ENCODE measurements around the gene GIPC2. TPM values are rescaled to one million over a fixed set of nuclear protein-coding genes. Genes with fewer than 3 reads are reported as not detected.

The GIPC2 gene
- total and polyA plus RNA-seq, 2 donors (not counting 3 experiments of a cell fraction or from before 2014, with no cell fraction given), result 2.8 to 9.6 TPM

- no peak for TF ChIP-seq FOS (IDR thresholded peaks at IDR 0.05; ENCODE audit: borderline replicate concordance, insufficient read depth, low read length)
- no peak for TF ChIP-seq POLR2A (IDR thresholded peaks at IDR 0.05; ENCODE audit: low read depth, low read length)
- no peak for TF ChIP-seq MYC (IDR thresholded peaks at IDR 0.05; ENCODE audit: low read depth, low read length)
- TF ChIP-seq MAX (IDR thresholded peaks at IDR 0.05; ENCODE audit: insufficient read depth, insufficient read length), result no peak
- no peak for TF ChIP-seq GATA2 (IDR thresholded peaks at IDR 0.05; ENCODE audit: insufficient read depth, insufficient read length, low read depth, low read length)
- TF ChIP-seq POLR2AphosphoS5 (IDR thresholded peaks at IDR 0.05; ENCODE audit: insufficient read depth, low read depth, low read length), result no peak
- no peak for TF ChIP-seq CTCF (IDR thresholded peaks at IDR 0.05; ENCODE audit: extremely low read depth in 1 of 2, insufficient read depth in 1 of 2, low read depth in 1 of 2, low read length in 2 of 2)
- no peak for TF ChIP-seq JUN (IDR thresholded peaks at IDR 0.05; ENCODE audit: borderline replicate concordance, insufficient read depth, insufficient read length, low read depth)
- TF ChIP-seq EZH2 (IDR thresholded peaks at IDR 0.05; ENCODE audit: borderline replicate concordance, low read depth, low read length, severe bottlenecking), result no peak
- no TSS peak for BruUV-seq (replicated peaks)
These were observed 47.8 kb downstream of the GIPC2 start for GRCh38 chr1:78093560-78093959.

More at GRCh38 chr1:78093560-78093959, 47.8 kb downstream of the GIPC2 start:
- H3K4me1 ChIP-seq (ENCODE audit: control insufficient read depth, extremely low read depth, insufficient read depth, low read length), result peaks cover 45% of the 10 kb centered on the region
- H3K27me3 ChIP-seq (ENCODE audit: control insufficient read depth in 2 of 2, insufficient read depth in 2 of 2, low read length in 2 of 2), result no peaks in the 10 kb centered on the region
- FAIRE-seq (no peak), DNase-seq (ENCODE audit: low read depth, low spot score) (no peak)
- dilution Hi-C loops (cut with MboI; ENCODE audit: extremely low pct_ligation_motif_present, low sequenced_read_pairs), result no loop called here
- CTCF ChIA-PET, result interaction anchor here (1.1 kb wide), 1 partner anchor 54 kb away, joined by 3 read pairs; no protein-coding TSS in a partner anchor
- POLR2A ChIA-PET, result no interaction called here
- H3K9me3 ChIP-seq (replicated peaks; ENCODE audit: control insufficient read depth, insufficient read depth, low read length), result no peaks in the 10 kb centered on the region
- no peaks in the 10 kb centered on the region for H3K9me1 ChIP-seq (replicated peaks; ENCODE audit: control insufficient read depth, extremely low read depth, insufficient read depth, low read length)
- H3K27ac ChIP-seq (ENCODE audit: insufficient read depth, low read depth, low read length), result no peak overlapping the region
- no peaks in the 10 kb centered on the region for H4K20me1 ChIP-seq (replicated peaks; ENCODE audit: control insufficient read depth, extremely low read depth, insufficient read depth, low read length)
- no peaks in the 10 kb centered on the region for H3K79me2 ChIP-seq (ENCODE audit: control insufficient read depth, insufficient read depth, low read length)
- H3K36me3 ChIP-seq (ENCODE audit: control insufficient read depth in 2 of 2, extremely low read depth in 1 of 2, insufficient read depth in 2 of 2, low read length in 2 of 2), result no peaks in the 10 kb centered on the region
- H3K4me3 ChIP-seq (replicated peaks in 1 of 3; ENCODE audit: insufficient read depth in 1 of 3, low read depth in 1 of 3, low read length in 3 of 3), result no peak overlapping the region
- no peak overlapping the region for H3K9ac ChIP-seq (replicated peaks; ENCODE audit: extremely low read depth, insufficient read depth, low read length)
- no peak overlapping the region for H3K4me2 ChIP-seq (ENCODE audit: insufficient read depth, low read length)
- H2AFZ ChIP-seq (ENCODE audit: low read depth, low read length), result no peak overlapping the region
- intact Hi-C loops (cut with micrococcal nuclease), result no loop called here
